Measurements from ENCODE around the gene MFN2.
"Not testable (repeated sequence)": the region's sequence is repeated elsewhere in the genome, so short reads cannot be mapped to it uniquely, and the experiment has no call there.

Gene MFN2

GRCh38 chr1:11999236-11999635 is 19.0 kb downstream of the MFN2 start:
- no peak for DNase-seq (ENCODE audit: low spot score)

- no peak for DNase-seq (ENCODE audit: low spot score)
Measured at GRCh38 chr1:12001249-12001917, 21.1 kb downstream of the MFN2 start.

- DNase-seq (ENCODE audit: low spot score) = no peak
Measured at GRCh38 chr1:12001996-12002493, 21.8 kb downstream of the MFN2 start.

- no peak for DNase-seq (ENCODE audit: low spot score)
Measured at GRCh38 chr1:12003762-12004161, 23.5 kb downstream of the MFN2 start.

GRCh38 chr1:12005488-12006166 is 25.4 kb downstream of the MFN2 start:
- DNase-seq (ENCODE audit: low spot score) = no peak

GRCh38 chr1:12006167-12006921 is 26.1 kb downstream of the MFN2 start:
- no peak for DNase-seq (ENCODE audit: low spot score)

GRCh38 chr1:12007204-12007603 is 27.0 kb downstream of the MFN2 start:
- DNase-seq (ENCODE audit: low spot score) = no peak

- not testable (repeated sequence) for DNase-seq (ENCODE audit: low spot score)
Measured at GRCh38 chr1:12008355-12008754, 28.1 kb downstream of the MFN2 start.

GRCh38 chr1:12009318-12009947 is 29.2 kb downstream of the MFN2 start:
- DNase-seq (ENCODE audit: low spot score) = no peak

- no peak for DNase-seq (ENCODE audit: low spot score)
Measured at GRCh38 chr1:12010746-12011570, 30.7 kb downstream of the MFN2 start.

- no peak for DNase-seq (ENCODE audit: low spot score)
Measured at GRCh38 chr1:12011998-12012397, 31.8 kb downstream of the MFN2 start.

GRCh38 chr1:12012560-12013316 is 32.5 kb downstream of the MFN2 start:
- DNase-seq (ENCODE audit: low spot score) = no peak

GRCh38 chr1:12014141-12014991 is 34.1 kb downstream of the MFN2 start:
- peak; percentile 58 for DNase-seq (ENCODE audit: low spot score)

GRCh38 chr1:12015001-12015491 is 34.8 kb downstream of the MFN2 start:
- DNase-seq (ENCODE audit: low spot score) = no peak

GRCh38 chr1:12015499-12015898 is 35.3 kb downstream of the MFN2 start:
- DNase-seq (ENCODE audit: low spot score) = no peak

- DNase-seq (ENCODE audit: low spot score) = no peak
Measured at GRCh38 chr1:12016182-12016581, 35.9 kb downstream of the MFN2 start.

- no peak for DNase-seq (ENCODE audit: low spot score)
Measured at GRCh38 chr1:12019858-12020509, 39.7 kb downstream of the MFN2 start.

GRCh38 chr1:12021616-12022015 is 41.4 kb downstream of the MFN2 start:
- no peak for DNase-seq (ENCODE audit: low spot score)

- DNase-seq (ENCODE audit: low spot score) = no peak
Measured at GRCh38 chr1:12022036-12022435, 41.8 kb downstream of the MFN2 start.

All from AG08395 (cell line).